GM10248 (cell line): ENCODE data around the gene LCNL1.

Experiments
- CTCF ChIA-PET: fragments of 300-600 bp; sonication (Branson Sonifier 250); formaldehyde crosslinking; extraction: SDS; loops from one replicate; lab custom pipeline; 2021; ENCODE audit warnings: antibody characterized with exemption; lab: Yijun Ruan, JAX
- POLR2A ChIA-PET: fragments of 350-650 bp; sonication (Branson Sonifier 250); formaldehyde crosslinking; extraction: SDS; loops from one replicate; lab custom pipeline; 2020; ENCODE audit warnings: antibody characterized with exemption; lab: Yijun Ruan, JAX
- DNase-seq: peaks from one replicate; pipeline ENCODE4 v3.0.0; 2012; ENCODE audit errors: extremely low spot score
- TF ChIP-seq, protein P1 (sequence below): IDR thresholded peaks from 2 replicates; pipeline ENCODE4 v1.5.1; 2012; ENCODE audit warnings: mild to moderate bottlenecking, low read depth; ENCODE audit errors: extremely low read depth, missing control alignments, control extremely low read depth

The LCNL1 gene

DNA sequence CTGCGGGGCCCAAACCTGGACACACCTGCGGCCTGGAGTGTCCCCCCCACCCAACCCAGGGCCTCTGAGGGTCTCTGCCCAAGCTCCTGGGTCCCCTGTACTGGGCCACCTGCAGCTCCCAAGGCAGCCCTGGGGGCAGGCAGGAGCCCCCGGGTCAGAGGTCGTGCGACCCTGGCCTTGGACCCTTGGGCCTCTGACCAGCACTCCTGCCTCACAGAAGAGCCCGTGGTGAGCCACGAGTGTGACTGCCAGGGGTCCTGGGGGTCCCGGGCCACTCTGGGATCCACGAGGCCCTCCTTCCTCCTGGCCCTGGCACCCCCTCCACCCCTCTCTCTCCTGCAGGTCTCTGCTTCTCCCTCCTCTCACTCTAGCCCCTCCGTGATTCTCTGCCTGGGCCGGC, 10.5 kb upstream of the LCNL1 start:
- POLR2A ChIA-PET, result no interaction called here
- CTCF ChIA-PET, result interaction anchor here (1.6 kb wide), 1 partner anchor 57 kb away, joined by 4 read pairs; no protein-coding TSS in a partner anchor
- no peak for DNase-seq
- TF ChIP-seq, protein P1, sequence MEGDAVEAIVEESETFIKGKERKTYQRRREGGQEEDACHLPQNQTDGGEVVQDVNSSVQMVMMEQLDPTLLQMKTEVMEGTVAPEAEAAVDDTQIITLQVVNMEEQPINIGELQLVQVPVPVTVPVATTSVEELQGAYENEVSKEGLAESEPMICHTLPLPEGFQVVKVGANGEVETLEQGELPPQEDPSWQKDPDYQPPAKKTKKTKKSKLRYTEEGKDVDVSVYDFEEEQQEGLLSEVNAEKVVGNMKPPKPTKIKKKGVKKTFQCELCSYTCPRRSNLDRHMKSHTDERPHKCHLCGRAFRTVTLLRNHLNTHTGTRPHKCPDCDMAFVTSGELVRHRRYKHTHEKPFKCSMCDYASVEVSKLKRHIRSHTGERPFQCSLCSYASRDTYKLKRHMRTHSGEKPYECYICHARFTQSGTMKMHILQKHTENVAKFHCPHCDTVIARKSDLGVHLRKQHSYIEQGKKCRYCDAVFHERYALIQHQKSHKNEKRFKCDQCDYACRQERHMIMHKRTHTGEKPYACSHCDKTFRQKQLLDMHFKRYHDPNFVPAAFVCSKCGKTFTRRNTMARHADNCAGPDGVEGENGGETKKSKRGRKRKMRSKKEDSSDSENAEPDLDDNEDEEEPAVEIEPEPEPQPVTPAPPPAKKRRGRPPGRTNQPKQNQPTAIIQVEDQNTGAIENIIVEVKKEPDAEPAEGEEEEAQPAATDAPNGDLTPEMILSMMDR, result no peak

DNA sequence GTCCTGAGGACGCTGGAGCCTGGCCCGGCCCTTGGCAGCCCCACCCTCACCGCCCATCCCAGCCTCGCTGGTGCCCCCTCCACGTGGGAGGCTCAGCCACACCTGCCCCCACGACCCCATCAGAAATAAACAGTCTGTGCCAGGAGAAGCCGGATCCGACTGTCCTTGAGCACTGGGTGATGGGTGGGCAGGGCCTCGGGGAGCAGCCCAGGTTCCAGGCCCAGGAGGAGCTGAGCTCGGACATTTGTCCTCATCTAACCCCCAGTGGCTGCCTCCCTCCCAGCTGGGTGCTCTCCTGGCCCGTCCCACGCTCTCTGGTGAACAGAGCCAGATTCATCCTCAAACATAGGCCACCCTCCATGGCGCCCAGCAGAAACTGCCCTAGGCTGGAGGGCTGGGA, 10.1 kb upstream of the LCNL1 start:
- POLR2A ChIA-PET, result no interaction called here
- TF ChIP-seq, protein P1, result no peak
- CTCF ChIA-PET, result interaction anchor here (1.6 kb wide), 1 partner anchor 56 kb away, joined by 4 read pairs; no protein-coding TSS in a partner anchor
- no peak for DNase-seq

DNA sequence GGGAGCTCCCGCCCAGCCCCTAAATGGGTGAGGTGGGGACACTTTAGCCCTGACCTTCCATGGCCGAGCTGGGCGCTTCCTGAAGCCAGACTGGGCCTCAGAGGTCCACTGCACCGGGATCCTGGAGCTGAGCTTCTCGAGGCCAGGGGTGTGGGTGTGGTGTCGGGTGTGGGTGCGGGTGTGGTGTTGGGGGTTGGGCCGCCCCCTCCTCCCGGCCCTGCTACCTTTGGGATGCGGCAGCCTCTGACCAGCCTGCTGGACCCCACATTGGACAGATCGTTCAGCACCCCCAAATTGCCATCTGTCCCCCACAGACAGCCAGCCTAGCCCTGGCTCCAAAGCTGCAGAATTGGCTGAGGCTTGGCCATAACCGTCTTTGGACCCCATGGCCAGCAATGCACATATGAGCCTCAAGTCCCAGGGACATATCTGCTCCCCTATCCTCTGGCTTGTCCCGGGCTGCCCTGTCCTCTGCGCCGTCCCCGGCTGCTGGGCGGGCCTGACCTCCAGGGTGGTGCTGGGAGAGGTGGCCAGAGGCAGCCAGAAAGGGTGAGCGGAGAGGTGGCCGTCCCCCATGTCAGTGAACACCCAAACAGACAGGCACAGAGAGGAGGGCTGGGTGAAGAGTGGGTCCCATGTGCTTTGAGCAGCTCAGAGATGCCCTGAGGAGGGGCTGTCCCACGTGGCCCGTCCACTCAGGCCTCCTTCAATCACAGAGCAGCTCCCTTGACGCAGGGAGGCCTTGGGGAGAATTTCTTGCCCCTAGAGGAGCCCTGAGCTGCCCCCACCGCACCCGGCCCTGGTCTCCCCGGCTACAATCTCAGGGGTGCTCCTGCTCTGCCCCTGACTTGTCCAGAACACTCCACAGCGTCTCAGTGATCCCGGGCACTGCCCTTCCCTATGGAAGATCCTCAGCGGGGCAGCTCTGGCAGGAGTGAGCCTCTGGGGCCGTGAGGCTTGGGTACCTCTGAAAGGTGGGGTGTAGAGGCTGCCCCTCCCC, 8.9 kb upstream of the LCNL1 start:
- ChIA-PET POLR2A (interaction anchor here (0.6 kb wide), 1 partner anchor 247 kb away, joined by 3 read pairs; no protein-coding TSS in a partner anchor), CTCF (interaction anchor here (0.7 to 3.6 kb wide), 7 partner anchors 19 to 94 kb away, joined by 3 to 20 read pairs (median 3); partner anchors contain the start of genes C8G and CLIC3)
- DNase-seq, result no peak
- TF ChIP-seq, protein P1, result no peak

DNA sequence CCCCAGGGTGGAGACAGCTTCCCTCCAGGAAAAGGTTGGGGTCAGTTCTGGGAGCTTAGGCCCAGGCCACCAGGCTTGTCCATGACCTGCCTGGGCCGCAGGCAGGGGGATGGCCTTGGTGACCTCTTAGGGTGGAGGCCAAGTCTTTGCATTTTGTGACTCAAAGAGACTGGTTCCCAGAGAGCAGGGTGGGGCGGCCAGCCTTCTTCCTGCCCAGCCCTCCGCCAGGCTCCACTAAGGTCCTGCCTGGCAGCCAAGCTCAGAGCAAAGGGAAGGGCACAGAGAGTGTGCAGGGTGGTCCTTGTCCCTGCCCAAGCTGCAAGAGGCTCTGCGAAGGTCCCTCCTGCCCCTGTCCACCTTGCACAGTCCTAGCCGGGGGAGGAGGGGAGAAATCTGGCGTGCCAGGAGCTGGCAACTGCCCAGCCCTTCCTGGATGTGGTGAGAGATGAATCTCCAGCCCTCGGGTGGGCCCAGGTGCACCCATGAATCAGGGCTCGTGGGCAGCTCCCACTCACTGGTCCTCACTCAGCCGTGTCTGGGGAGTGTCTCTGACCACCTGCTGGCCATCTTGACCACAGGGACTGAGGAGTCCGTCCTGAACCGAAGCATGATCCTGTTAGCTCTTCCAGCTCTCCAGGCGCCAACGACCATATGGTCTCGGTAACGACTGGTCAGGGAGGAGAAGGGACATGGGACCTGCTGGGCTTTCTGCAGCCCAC, 7.8 kb upstream of the LCNL1 start:
- DNase-seq, result no peak
- ChIA-PET CTCF (interaction anchor here (0.7 to 3.6 kb wide), 10 partner anchors 15 to 92 kb away, joined by 3 to 20 read pairs (median 4); partner anchors contain the start of genes C8G and CLIC3), POLR2A (interaction anchor here (0.6 kb wide), 1 partner anchor 248 kb away, joined by 3 read pairs; no protein-coding TSS in a partner anchor)
- TF ChIP-seq, protein P1, result no peak

DNA sequence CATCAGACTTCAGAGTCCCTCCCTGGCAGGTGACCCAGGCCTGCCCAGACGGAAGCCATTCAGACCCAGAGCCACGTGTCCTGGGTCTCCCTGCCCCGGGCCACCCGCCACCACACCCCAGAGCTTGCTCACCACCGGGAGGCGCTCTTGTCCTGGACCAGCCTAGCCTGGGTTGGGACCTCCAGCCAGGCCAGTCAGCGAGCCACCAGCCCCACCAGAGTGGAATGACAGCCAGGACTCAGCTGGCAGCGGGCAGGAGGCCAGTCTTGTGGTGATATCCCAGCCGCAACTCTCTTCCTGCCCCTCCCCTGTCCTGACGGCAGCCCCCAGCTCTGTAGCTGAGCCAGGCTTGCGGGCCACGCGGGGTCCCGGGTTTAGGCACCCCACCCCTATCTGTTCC, 7.1 kb upstream of the LCNL1 start:
- DNase-seq, result no peak

More for the DNA sequence above, 7.1 kb upstream of the LCNL1 start:
- TF ChIP-seq, protein P1, result peak; percentile 37
- ChIA-PET POLR2A (no interaction called here), CTCF (interaction anchor here (0.9 to 3.6 kb wide), 7 partner anchors 16 to 59 kb away, joined by 3 to 20 read pairs (median 4); partner anchors contain the start of gene CLIC3)
